Smooth muscle cell (in vitro differentiated cells): ENCODE data around the gene TELO2. TPM values are rescaled to one million over a fixed set of nuclear protein-coding genes. Genes with fewer than 3 reads are reported as not detected.

Experiments used
- DNase-seq: peaks from one replicate; lab custom pipeline; 2025; ENCODE audit not compliant: unreplicated experiment; lab: John Stamatoyannopoulos, UW
- H2AFZ ChIP-seq: fragments of 200-600 bp; sonication (generic); 2 replicates; pipeline ENCODE4 v1.6.0; 2016; ENCODE audit warnings: antibody characterized with exemption, low read depth, mild to moderate bottlenecking
- H3F3A ChIP-seq: fragments of 200-600 bp; sonication (generic); 2 replicates; pipeline ENCODE4 v1.6.0; 2017; ENCODE audit warnings: antibody characterized with exemption, low read depth
- H3K27ac ChIP-seq: fragments of 200-600 bp; sonication (generic); 2 replicates; pipeline ENCODE4 v1.5.1; 2016; ENCODE audit warnings: low read depth, mild to moderate bottlenecking
- H3K27me3 ChIP-seq: fragments of 200-600 bp; sonication (generic); 2 replicates; pipeline ENCODE4 v1.6.1; 2016; ENCODE audit warnings: low read depth, mild to moderate bottlenecking
- H3K36me3 ChIP-seq: fragments of 200-600 bp; sonication (generic); 2 replicates; pipeline ENCODE4 v1.5.1; 2016; ENCODE audit warnings: low read depth
- H3K4me1 ChIP-seq: fragments of 200-600 bp; sonication (generic); 2 replicates; pipeline ENCODE4 v1.5.1; 2016; ENCODE audit warnings: low read depth
- H3K4me2 ChIP-seq: fragments of 200-600 bp; sonication (generic); 2 replicates; pipeline ENCODE4 v1.6.0; 2016; ENCODE audit warnings: mild to moderate bottlenecking
- H3K4me3 ChIP-seq: fragments of 200-600 bp; sonication (generic); 2 replicates; pipeline ENCODE4 v1.5.1; 2016; ENCODE audit warnings: mild to moderate bottlenecking
- H3K79me2 ChIP-seq: fragments of 200-600 bp; sonication (generic); 2 replicates; pipeline ENCODE4 v1.6.0; 2016; ENCODE audit warnings: low read depth, mild to moderate bottlenecking
- H3K9ac ChIP-seq: fragments of 200-600 bp; sonication (generic); 2 replicates; pipeline ENCODE4 v1.6.0; 2016; ENCODE audit warnings: low read depth
- H3K9me3 ChIP-seq: fragments of 200-600 bp; sonication (generic); replicated peaks from 2 replicates; pipeline ENCODE4 v1.5.1; 2016; ENCODE audit warnings: low read depth
- H4K20me1 ChIP-seq: fragments of 200-600 bp; sonication (generic); 2 replicates; pipeline ENCODE4 v1.6.0; 2016; ENCODE audit warnings: low read depth
- WGBS: methylation state at CpG from one replicate; pipeline ENCODE4 v1.1.7; 2016; ENCODE audit warnings: low lambda C conversion rate; 5-methylcytosine and 5-hydroxymethylcytosine counted together
- polyA plus RNA-seq: library from polyadenylated mRNA; unstranded; fragments of >200 nt; fragmentation: Nextera tagmentation; extraction: Ambion mirVana; gene quantifications from 2 replicates; pipeline ENCODE4 v1.2.1, GENCODE V29; 2016
- total RNA-seq: library from RNA; depleted of rRNA; stranded (reverse); fragments of >200 nt; gene quantifications from 2 replicates; pipeline ENCODE4 v1.2.3, GENCODE V29; 2014
- TF ChIP-seq, protein P1 (sequence below): fragments of 200-600 bp; sonication (generic); IDR thresholded peaks from 2 replicates; pipeline ENCODE4 v1.5.1; 2017; ENCODE audit warnings: borderline replicate concordance, mild to moderate bottlenecking, antibody characterized with exemption; ENCODE audit not compliant: insufficient read depth, poor library complexity, severe bottlenecking

The TELO2 gene
- total and polyA plus RNA-seq, 2 experiments from 2014 or later: 6.5 to 22.9 TPM

DNA sequence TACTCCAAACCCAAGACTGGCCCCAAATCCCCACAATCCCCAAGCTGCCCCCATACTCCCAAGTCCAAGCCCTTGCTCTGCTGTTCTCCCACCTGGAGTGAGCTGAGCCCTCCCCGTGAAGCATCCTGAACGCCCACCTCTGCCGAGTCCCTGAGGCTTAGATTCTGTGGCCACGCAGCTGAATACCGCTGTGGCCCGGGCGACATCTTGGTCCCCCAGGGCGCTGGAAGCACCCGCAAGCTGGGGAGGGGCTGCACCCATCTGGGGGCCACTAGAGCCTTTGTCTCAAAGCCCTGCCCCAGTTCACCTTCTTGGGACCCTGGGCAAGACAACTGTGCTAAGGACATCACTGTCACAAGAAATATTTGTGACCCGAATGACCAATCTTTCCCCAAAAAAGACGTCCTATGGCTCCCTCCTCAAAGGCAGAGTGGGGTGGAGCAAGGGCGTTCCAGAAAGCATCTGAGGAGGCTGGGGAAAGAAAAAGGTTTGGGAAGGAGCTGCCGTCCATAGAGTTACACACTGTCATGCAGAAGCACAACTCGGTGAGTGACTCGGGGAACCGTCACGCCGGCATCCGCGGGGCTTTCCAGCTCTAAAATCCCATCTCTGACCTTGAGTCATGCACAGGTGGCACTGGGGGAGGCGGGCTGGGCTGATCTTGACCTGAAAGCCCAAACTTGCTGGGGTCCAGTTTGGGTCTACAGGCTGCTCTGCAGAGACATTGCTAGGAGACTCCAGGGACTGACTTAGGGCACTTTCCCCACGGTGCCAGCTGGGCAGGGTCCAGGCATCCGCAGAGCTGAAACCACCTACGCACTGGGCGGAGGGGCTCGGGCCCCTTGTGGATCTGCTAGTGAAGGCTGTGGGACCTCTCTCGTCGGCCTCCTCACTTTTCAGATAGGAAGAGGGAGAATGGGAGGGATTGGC, 11.0 kb upstream of the TELO2 start:
- no peak for DNase-seq
- Histone ChIP-seq H3K36me3 (no peaks in the 10 kb centered on the region), H3K9ac (no peak overlapping the region), H2AFZ (no peak overlapping the region), H3K4me3 (no peak overlapping the region), H4K20me1 (no peaks in the 10 kb centered on the region), H3K79me2 (no peaks in the 10 kb centered on the region), H3K9me3 (no peaks in the 10 kb centered on the region), H3F3A (no peaks in the 10 kb centered on the region), H3K4me2 (no peak overlapping the region), H3K4me1 (no peaks in the 10 kb centered on the region), H3K27me3 (no peaks in the 10 kb centered on the region), H3K27ac (no peak overlapping the region)
- TF ChIP-seq, protein P1, sequence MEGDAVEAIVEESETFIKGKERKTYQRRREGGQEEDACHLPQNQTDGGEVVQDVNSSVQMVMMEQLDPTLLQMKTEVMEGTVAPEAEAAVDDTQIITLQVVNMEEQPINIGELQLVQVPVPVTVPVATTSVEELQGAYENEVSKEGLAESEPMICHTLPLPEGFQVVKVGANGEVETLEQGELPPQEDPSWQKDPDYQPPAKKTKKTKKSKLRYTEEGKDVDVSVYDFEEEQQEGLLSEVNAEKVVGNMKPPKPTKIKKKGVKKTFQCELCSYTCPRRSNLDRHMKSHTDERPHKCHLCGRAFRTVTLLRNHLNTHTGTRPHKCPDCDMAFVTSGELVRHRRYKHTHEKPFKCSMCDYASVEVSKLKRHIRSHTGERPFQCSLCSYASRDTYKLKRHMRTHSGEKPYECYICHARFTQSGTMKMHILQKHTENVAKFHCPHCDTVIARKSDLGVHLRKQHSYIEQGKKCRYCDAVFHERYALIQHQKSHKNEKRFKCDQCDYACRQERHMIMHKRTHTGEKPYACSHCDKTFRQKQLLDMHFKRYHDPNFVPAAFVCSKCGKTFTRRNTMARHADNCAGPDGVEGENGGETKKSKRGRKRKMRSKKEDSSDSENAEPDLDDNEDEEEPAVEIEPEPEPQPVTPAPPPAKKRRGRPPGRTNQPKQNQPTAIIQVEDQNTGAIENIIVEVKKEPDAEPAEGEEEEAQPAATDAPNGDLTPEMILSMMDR: no peak
- 87% methylated on average over 28 of the region's 28 CpGs for WGBS

DNA sequence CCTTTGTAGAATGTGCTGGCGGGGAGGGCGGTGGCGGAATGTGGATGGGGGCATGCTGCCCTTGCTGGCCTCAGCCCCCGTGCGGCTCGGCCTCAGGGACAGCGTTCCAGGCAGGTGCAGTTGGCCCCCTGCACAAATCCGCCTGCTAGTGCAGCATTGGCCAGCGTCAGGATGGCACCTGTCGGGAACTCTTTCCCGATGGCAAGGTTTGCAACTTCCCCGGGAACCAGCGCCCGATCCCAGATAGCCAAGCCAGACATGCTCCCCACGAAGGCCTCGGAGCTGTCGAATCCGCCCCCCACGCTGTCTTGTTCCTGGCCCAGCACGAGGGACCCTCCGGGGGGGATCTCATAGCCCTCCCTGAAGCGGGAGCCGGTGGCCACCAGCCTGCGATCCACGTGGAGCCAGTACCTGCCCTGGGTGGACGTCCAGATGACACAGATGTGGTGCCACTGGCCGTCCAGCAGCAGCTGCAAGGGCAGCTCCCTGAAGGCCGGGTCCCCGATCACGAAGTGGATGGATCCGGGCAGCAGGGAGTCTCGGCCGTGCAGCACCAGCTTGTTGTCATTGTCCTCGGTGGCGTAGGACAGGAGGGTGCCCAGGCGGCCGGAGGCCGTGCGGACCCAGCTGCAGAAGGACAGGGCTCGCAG, 7.2 kb upstream of the TELO2 start:
- DNase-seq: no peak
- no peak overlapping the region for H3K9ac ChIP-seq
- H3K36me3 ChIP-seq: no peaks in the 10 kb centered on the region
- no peaks in the 10 kb centered on the region for H3F3A ChIP-seq
- no peak overlapping the region for H3K4me3 ChIP-seq
- TF ChIP-seq, protein P1: no peak
- H3K4me2 ChIP-seq: no peak overlapping the region
- no peaks in the 10 kb centered on the region for H3K4me1 ChIP-seq
- no peaks in the 10 kb centered on the region for H3K27me3 ChIP-seq
- no peak overlapping the region for H2AFZ ChIP-seq
- WGBS: 90% methylated on average over 38 of the region's 40 CpGs
- H4K20me1 ChIP-seq: no peaks in the 10 kb centered on the region
- no peak overlapping the region for H3K27ac ChIP-seq
- H3K79me2 ChIP-seq: no peaks in the 10 kb centered on the region
- no peaks in the 10 kb centered on the region for H3K9me3 ChIP-seq

GRCh38 chr16:1486551-1487390, 6.4 kb upstream of the TELO2 start:
- Histone ChIP-seq H3K79me2 (no peaks in the 10 kb centered on the region), H3K27me3 (no peaks in the 10 kb centered on the region), H3K4me3 (no peak overlapping the region), H3K9ac (no peak overlapping the region), H3K4me2 (no peak overlapping the region), H3K27ac (no peak overlapping the region), H4K20me1 (no peaks in the 10 kb centered on the region), H2AFZ (no peak overlapping the region), H3K36me3 (no peaks in the 10 kb centered on the region), H3K4me1 (no peaks in the 10 kb centered on the region), H3K9me3 (no peaks in the 10 kb centered on the region), H3F3A (no peaks in the 10 kb centered on the region)
- no peak for DNase-seq
- 91% methylated on average over 33 of the region's 33 CpGs for WGBS
- TF ChIP-seq, protein P1: no peak
